Measurements from ENCODE around the gene PITPNM1. TPM values are rescaled to one million over a fixed set of nuclear protein-coding genes. Genes with fewer than 3 reads are reported as not detected.
"Not testable (repeated sequence)": the region's sequence is repeated elsewhere in the genome, so short reads cannot be mapped to it uniquely, and the experiment has no call there.

Gene PITPNM1
- 27.0 and 29.9 TPM in 2 replicates for total RNA-seq (2014; rRNA removed; shearing (Covaris generic))

GRCh38 chr11:67504950-67505581, at the start of gene PITPNM1:
Gene PITPNM1, minus strand, starts transcription at chr11:67505363. Its CDS starts 1,183 bp downstream, at chr11:67504180.
- peak; percentile 27 for DNase-seq (ENCODE audit: low spot score)

GRCh38 chr11:67551697-67552096, 46.5 kb upstream of the PITPNM1 start:
- not testable (repeated sequence) for DNase-seq (ENCODE audit: low spot score)

DNA sequence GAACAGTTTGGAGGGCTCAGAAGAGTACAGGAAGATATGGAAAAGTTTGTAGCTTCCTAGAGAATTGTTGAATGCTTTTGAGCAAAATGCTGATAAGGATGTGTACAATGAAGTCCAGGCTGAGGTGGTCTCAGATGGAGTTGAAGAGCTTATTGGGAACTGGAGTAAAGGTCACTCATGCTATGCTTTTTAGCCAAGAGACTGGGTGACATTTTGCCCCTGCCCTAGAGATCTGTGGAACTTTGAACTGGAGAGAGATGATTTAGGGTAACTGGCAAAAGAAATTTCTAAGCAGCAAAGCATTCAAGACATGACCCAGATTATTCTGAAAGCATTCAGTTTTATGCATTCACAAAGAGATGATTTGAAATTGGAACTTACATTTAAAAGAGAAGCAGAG, 46.0 kb upstream of the PITPNM1 start:
- no peak for DNase-seq (ENCODE audit: low spot score)

GRCh38 chr11:67548555-67549110, 43.5 kb upstream of the PITPNM1 start:
- no peak for DNase-seq (ENCODE audit: low spot score)

- DNase-seq (ENCODE audit: low spot score) = not testable (repeated sequence)
Observed at GRCh38 chr11:67548112-67548511, 42.9 kb upstream of the PITPNM1 start.

GRCh38 chr11:67545280-67545679, 40.1 kb upstream of the PITPNM1 start:
- no peak for DNase-seq (ENCODE audit: low spot score)

- peak; percentile 69 for DNase-seq (ENCODE audit: low spot score)
Observed at GRCh38 chr11:67544616-67545242, 39.6 kb upstream of the PITPNM1 start.

GRCh38 chr11:67543585-67543984, 38.4 kb upstream of the PITPNM1 start:
- no peak for DNase-seq (ENCODE audit: low spot score)

DNA sequence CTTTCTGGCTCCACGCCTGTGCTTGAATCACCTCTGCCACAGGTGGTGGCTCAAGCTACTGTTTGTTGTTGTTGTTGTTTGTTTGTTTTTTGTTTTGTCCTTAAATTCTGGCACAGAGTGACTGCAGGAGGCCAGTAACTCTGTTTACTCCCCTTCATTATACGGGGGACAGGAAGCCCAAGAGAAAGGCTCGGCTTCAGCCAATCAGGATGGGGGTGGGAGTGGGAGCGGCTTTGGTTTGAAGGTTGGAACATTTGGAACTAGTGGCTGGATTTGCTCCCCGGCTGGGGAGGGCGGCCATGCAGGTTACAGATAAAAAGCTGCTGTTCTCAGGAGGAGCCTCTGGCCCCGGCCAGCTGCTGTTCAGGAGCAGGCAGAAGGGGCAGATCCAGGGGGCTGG, 37.8 kb upstream of the PITPNM1 start:
- DNase-seq (ENCODE audit: low spot score) = no peak

- DNase-seq (ENCODE audit: low spot score) = no peak
Observed at GRCh38 chr11:67542169-67542568, 37.0 kb upstream of the PITPNM1 start.

- DNase-seq (ENCODE audit: low spot score) = no peak
Observed at GRCh38 chr11:67541198-67541597, 36.0 kb upstream of the PITPNM1 start.

DNA sequence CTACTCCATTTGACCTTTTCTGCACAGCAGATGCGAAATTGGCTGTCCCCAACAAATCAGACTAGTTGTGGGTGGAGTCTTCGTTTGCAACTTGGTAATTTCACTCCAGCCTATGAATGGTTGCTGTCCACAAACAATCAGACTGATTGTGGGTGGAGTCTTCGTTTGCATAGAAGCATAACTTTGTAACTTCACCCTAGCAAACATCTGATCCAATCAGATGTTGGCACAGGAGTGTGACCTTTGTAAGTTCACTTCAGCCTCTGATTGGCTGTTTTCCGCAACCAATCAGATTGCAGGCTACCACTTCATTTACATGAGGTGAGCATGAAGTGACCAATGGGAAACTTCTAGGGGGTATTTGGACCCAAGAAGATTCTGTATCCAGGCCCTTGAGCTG, 34.4 kb upstream of the PITPNM1 start:
- no peak for DNase-seq (ENCODE audit: low spot score)

DNA sequence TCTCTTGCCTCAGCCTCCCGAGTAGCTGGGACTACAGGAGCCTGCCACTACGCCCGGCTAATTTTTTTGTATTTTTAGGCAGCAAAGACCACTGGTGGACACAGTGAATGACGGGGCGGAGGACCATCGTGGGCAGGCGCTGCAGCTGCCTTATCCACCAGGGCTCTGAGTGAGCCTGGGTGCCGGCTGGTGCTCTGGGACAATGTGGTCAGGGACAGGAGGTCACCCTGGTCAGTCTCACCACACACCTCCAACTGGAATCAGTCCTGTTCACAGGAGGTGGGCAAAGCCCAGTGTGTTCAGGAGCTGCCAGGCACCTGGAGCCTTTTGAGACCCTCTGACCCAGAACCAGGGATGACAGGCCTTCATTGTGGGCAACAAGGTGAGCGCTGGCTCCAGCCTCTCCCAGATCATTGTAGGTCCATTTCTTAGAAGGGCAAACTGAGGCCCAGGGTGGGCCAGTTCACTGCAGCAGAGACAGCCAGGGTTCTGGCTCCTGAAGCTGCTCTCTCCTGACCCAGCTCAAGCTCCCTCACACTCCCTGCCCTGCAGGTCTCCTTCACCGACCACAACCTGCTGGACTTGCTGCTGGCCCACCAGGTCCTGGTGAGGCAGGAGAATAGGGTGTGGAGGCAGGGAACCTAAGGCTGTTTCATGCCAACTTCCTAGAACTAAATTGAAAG, 33.8 kb upstream of the PITPNM1 start:
- no peak for DNase-seq (ENCODE audit: low spot score)

DNA sequence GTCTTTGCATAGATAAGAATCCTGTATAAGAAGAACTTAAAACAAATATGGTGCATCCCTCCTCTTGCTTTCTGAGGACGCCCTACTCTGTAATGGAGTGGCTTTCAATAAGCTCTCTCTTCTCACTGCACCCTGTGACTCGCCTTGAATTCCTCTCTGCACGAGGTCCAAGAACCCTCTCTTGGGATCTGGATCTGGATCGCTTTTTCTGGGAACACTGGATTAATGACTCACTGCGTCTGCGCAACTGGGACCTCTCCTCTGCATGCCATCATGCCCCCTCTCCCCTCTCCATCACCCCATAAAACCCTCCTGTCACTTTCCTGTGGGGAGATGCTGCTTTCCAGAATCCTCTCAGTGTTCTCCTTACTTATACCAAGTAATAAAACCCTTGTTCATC, 33.1 kb upstream of the PITPNM1 start:
- no peak for DNase-seq (ENCODE audit: low spot score)

DNA sequence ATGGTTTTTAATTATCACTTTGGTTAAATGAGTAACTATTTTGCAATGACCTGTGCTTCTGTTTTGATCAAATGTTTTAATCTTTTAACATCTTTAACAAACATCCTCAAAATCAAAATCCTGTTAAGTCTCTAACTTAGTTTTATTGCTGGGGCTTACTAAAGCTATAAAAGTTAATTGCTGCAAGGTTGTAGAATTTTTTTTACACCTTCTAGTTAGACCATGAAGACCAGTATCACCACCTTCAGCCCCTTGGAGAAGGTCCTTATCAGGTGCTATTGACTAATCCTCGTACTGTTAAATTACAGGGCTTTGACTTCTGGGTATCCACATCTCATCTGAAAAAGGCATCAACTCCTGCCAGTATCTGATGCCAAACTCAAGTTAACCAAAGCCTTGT, 30.4 kb upstream of the PITPNM1 start:
- no peak for DNase-seq (ENCODE audit: low spot score)

DNA sequence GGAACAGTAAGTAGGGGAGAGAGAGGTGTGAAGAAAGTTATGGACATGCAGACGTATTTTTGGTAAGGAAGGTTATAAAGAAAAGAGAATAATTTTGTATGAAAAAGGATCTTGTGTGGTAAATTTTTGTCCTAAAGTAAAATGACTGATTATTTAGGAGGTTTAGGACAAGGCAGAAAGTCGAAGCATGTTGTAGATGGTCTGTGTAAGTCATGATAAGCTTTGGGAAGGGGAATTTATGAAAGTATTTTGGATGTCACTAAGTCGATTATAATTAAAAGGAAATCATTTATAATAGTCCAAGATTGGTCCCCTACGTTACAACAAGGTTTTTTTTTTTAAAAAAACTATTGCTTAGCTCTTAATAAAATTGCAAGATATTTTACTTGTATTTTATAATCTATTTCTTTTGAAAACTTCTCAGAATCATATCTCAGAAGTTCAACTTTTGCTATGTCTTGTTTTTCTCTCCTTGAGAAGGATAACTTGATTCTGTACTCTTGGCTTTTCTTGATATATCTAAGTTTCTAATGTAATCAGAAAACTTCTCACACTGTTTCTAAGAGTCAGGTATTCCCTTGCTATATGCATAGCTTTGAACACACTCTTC, 29.0 kb upstream of the PITPNM1 start:
- no peak for DNase-seq (ENCODE audit: low spot score)

- no peak for DNase-seq (ENCODE audit: low spot score)
Observed at GRCh38 chr11:67532889-67533288, 27.7 kb upstream of the PITPNM1 start.

DNA sequence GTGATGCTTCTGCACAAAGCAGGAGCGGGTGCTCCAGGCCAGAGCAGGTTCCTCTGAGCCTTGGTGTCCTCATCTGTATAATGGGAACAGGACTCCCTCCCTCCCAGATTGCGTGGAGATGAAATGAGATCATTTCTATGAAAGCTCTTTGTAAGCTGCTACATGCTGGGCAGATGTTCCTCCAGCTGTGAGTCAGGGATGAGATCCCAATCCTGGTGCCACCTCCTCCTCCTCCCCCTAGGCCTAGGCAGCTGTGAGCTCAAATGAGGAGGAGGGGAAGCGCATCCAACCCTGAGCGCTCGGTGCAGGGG, 25.1 kb upstream of the PITPNM1 start:
- DNase-seq (ENCODE audit: low spot score) = no peak

DNA sequence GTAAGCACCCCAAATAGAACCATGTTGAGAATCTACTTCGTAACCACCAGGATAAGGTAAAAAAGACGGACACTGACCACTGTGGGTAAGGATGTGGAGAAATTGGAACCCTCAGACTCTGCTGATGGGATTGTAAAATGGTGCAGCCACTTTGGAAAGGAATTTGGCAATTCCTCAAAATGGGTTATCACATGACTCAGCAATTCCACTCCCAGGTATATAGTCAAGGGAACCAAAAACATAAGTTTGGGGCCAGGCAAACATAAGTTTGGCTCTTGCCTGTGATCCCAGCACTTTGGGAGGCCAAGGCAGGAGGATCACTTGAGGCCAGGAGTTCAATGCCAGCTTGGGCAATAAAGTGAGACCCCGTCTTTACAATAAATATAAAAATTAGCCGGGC, 23.2 kb upstream of the PITPNM1 start:
- DNase-seq (ENCODE audit: low spot score) = no peak

DNA sequence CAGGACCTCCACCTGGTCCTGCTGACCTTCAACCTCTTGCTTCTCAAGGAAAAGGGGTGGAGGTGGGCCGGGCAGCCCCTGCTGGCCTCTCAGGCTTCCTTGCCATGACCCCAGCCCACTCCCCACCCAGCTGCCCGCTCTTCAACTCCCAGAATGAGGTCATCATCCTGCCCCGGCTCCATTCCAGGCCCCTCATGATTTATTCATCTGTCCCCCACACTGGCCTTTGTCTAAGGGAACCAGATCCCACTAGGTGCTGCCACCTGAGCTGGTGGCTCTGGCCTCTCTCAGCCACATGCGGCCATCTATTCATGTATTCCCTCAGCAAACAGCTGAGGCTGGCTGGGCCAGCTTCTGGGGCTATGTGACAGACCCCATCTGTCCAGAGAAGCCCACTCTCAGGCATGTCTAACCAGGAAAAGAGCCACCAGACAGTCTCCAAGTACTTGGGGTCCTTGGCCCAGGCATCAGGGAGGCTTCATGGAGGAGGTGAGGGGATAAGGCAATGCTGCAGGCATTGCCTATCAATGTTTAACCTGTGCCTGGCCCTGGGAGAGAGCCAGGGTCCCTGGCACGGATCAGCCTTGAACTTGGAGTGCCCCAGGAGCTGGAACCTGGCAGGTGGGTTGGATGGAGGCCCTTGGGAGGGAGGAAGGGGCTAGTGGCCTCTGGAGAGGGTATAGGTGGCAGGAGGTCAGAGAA, 20.3 kb upstream of the PITPNM1 start:
- no peak for DNase-seq (ENCODE audit: low spot score)

DNA sequence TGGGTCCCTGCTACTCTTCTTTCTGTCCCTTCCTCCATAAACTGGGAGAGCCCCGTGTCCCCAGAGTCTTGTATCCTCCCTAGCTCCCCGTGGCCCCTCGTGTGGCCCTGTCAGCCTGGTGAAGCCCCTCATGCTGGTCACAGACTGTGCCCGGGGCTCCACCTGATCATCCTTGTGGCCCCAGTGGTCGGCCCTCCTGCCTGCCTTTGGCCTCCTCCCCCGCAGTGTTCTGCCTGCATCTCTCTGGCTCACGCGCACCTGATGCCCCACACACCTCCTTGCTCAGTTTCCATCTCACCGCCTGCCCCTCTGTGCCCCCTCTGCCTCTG, 19.3 kb upstream of the PITPNM1 start:
- DNase-seq (ENCODE audit: low spot score) = no peak

Measured in A172 (cell line).